ENCODE data around the gene AJM1. TPM values are rescaled to one million over a fixed set of nuclear protein-coding genes. Genes with fewer than 3 reads are reported as not detected.
"Not testable (repeated sequence)": the region's sequence is repeated elsewhere in the genome, so short reads cannot be mapped to it uniquely, and the experiment has no call there.

Gene AJM1
- 0.51 and 0.89 TPM in 2 replicates for total RNA-seq

DNA sequence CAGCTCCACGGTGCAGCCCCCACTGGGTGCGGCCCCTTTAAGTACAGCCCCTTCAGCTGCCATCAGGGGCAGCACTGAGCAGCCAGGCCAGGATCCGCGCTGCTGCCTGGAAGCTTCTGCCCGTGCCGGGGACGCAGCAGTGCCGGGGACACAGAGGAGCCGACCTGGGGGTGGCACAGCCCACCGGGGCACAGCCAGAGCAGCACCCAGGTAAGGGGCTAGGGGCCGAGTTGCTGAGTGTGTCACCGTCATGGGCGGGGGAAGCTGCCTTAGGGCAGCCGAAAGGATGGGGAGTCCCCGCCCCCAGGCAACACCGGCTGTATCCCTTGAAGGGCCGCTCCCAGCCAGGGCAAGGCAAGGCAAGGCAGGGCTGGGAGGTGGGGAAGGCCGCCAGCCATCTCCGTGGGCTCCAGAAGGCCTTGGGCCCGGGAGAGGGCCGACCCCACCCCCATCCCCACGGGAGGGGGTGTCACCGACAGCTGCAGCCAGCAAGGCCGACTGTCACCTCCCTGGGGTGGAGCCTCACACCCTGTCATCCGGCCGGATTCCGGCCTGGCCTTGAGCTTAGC lies at the start of gene AJM1:
TSS of gene AJM1 (plus strand) at position 99 of the 569 bp plus-strand sequence. CDS start 1,937 bp downstream, outside the sequence.
- DNase-seq (ENCODE audit: low read depth in 2 of 2) = peak; percentile 46 to 75

- DNase-seq (ENCODE audit: low read depth in 2 of 2) = no peak
Observed at GRCh38 chr9:136793086-136793946, 49.0 kb upstream of the AJM1 start.

- DNase-seq (ENCODE audit: low read depth in 2 of 2) = no peak
Observed at GRCh38 chr9:136794281-136794999, 47.8 kb upstream of the AJM1 start.

DNA sequence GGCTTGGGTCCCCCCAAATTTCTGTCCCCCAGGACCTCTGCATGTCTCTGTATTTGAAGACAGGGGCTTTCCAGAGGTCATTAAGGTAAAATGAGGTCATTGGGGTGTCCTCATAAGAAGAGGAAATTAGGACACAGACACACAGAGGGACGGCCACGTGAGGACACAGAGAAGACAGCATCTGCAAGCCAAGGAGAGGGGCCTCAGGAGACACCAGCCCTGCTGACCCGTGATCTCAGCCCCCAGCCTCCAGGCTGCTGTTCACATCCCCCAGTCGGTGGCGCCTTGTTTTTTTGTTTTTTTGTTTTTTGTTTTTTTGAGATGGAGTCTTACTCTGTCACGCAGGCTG lies 47.3 kb upstream of the AJM1 start:
- no peak for DNase-seq (ENCODE audit: low read depth in 2 of 2)

DNA sequence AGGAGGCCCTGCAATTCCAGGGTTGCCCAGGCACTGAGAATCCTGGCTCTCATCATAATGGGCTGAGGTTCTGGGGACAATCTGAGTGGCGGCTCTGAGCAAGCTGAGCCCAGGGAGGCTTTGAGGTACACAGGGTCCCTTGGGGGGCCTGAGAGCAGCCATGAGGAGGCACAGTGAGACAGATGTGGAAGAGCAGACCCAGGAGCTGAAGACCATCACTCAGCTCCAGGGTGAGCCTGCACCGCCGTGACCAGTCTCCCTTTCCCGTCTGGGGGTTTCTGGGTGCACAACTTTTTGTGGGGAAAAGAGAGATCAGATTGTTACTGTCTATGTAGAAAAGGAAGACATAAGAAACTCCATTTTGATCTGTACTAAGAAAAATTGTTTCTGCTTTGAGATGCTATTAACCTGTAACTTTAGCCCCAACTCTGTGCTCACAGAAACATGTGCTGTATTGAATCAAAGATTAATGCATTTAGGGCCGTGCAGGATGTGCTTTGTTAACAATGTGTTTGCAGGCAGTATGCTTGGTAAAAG lies 46.0 kb upstream of the AJM1 start, which contains the start of gene CCDC183:
TSS of gene CCDC183 (plus strand) at position 101 of the 537 bp plus-strand sequence. CDS start at position 161, 60 bp downstream.
- DNase-seq (ENCODE audit: low read depth in 2 of 2) = no peak

DNA sequence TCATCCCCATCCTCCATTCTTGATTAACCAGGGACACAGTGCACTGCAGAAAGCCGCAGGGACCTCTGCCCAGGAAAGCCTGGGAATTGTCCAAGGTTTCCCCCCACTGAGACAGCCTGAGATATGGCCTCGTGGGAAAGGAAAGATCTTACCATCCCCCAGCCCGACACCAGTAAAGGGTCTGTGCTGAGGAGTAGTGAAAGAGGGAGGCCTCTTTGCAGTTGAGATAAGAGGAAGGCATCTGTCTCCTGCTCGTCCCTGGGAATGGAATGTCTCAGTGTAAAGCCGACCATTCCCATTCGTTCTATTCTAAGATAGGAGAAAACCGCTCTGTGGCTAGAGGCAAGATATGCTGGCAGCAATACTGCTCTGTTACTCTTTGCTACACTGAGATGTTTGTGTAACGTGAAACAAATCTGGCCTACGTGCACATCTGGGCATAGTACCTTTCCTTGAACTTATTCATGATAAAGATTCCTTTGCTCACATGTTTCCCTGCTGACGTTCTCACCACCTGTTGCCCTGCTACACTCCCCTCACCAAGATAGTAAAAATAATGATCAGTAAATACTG lies 45.4 kb upstream of the AJM1 start:
- not testable (repeated sequence) for DNase-seq (ENCODE audit: low read depth in 2 of 2)

- no peak for DNase-seq (ENCODE audit: low read depth in 2 of 2)
Observed at GRCh38 chr9:136798708-136799078, 43.6 kb upstream of the AJM1 start.

DNA sequence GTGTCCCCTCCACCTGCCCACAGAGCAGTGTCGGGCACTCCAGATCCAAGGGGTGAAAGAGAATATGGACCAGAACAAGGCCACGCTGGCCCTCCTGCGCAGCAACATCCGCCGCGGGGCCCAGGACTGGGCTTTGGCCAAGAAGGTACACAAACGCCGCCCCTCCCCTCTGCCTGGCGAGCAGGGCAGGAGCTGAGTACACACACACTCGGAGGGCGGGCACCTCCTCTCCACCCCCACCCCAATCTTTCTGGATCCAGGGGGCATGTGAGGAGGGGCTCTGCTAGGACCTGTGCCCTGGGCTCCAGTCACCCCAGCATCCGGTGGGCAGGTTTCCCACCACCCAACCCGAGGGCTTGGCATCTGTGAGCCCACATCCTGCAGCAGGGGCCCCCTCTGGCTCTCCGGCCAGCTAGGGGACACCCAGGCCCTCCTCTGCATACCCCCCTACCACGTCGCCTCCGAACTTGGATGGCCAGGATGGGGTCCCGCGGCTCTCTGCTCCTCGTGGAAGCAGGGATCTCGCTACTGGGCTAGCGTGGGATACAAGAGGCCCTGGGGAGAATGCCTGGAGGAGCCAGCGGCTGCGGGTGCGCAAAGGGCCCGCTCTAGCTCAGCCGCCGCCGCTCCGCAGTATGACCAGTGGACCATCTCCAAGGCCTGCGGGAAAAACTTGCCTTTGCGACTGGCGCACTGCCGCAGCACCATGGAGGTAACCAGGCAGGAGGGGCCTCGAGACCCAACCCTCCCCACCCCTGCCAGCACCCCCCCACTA lies 43.0 kb upstream of the AJM1 start:
- DNase-seq (ENCODE audit: low read depth in 2 of 2) = no peak

DNA sequence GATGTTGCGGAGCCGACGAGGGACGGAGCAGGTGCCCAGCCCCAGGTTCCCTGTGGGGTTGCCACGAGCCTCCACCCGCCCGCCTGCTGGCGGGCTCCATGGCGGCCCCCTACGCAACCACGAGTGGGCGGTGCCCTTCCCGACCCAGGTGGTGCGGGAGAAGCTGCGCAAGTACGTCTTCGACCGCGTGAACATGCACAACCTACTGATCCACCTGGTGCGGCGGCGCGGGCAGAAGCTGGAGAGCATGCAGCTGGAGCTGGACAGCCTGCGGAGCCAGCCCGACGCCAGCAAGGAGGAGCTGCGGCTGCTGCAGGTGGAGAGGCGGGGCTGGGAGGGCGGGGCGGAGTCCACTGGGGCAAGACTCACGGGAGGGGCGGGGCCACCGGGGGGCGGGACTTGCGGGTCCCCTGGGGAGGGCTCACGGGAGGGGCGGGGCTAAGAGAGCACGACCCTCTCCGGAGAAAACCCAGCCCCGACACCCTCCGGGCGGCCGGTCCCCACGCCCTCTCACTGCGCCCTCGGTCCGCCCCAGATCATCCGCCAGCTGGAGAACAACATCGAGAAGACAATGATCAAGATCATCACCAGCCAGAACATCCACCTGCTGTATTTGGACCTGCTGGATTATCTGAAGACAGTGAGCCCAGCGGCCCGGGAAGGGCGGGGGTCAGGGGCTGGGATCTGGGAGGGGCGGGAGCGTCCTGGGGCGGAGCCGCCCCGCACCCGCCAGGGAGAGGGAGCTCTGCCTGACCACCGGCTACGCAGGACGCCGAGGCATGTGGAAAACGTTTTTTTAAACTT lies 42.2 kb upstream of the AJM1 start:
- peak; percentile 11 to 69 for DNase-seq (ENCODE audit: low read depth in 2 of 2)

GRCh38 chr9:136802321-136802720 lies 40.0 kb upstream of the AJM1 start:
- no peak for DNase-seq (ENCODE audit: low read depth in 2 of 2)

GRCh38 chr9:136803009-136803550 lies 39.2 kb upstream of the AJM1 start:
- not testable (repeated sequence) for DNase-seq (ENCODE audit: low read depth in 2 of 2)

- DNase-seq (ENCODE audit: low read depth in 2 of 2) = no peak
Observed at GRCh38 chr9:136803551-136804508, 38.4 kb upstream of the AJM1 start.

- DNase-seq (ENCODE audit: low read depth in 2 of 2) = no peak
Observed at GRCh38 chr9:136804509-136805206, 37.6 kb upstream of the AJM1 start.

GRCh38 chr9:136805207-136805740 lies 37.0 kb upstream of the AJM1 start:
- DNase-seq (ENCODE audit: low read depth in 2 of 2) = no peak

DNA sequence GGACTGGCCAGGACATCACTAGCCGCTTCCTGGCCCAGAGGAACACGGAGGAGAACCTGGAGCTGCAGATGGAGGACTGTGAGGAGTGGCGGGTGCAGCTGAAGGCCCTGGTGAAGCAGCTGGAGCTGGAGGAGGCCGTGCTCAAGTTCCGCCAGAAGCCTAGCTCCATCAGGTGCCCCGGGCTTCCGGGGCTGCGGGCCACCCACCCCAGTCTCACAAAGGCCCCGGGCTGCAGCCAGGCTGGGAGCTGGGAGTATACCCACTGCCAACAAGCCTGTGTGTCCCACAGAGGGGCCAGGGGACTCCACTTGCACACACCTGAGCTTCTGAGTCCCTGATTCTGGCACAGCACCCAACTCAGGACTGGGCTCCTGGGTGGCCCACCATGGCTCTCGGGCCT lies 36.2 kb upstream of the AJM1 start:
- no peak for DNase-seq (ENCODE audit: low read depth in 2 of 2)

DNA sequence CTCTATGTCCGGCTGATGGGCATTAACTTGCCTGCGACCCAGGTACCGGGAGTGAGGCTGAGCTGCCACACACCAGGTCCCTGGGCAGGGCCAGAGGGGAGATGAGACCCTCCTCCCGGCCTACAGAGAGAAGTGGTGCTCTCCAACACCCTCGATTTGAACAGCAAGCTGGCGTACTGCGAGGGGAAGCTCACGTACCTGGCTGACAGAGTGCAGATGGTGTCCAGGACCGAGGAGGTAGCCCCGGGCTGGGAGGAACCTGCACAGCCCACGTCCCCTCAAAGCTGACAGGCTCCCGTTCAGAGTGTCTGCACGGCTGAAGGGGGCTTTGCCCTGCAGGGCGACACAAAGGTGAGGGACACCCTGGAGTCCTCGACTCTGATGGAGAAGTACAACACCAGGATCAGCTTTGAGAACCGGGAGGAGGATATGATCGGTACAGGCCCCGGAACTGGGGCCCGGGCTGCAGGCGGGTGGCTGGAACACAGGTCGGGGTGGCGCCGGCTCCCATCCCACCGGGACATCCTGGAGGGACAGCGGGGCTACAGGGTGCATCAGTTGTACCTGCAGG lies 35.6 kb upstream of the AJM1 start:
- no peak for DNase-seq (ENCODE audit: low read depth in 2 of 2)
